ENCODE measurements around the gene TAS1R2. TPM values are rescaled to one million over a fixed set of nuclear protein-coding genes. Genes with fewer than 3 reads are reported as not detected.

TAS1R2 gene
- total and polyA plus RNA-seq, 2 of the 13 experiments (the other 11 are each of a cell fraction or from before 2014, with no cell fraction given) = not detected

- ChIA-PET CTCF (ENCODE audit: low intra/inter-chr PET ratio, low total read pairs) (no interaction called here), POLR2A (no interaction called here)
- Histone ChIP-seq H3K27ac (ENCODE audit: extremely low read length, insufficient read depth, low read length) (no peak overlapping the region), H4K20me1 (ENCODE audit: insufficient read depth, low read length) (no peaks in the 10 kb centered on the region), H3K4me1 (ENCODE audit: insufficient read depth, low read length) (no peaks in the 10 kb centered on the region), H3K27me3 (ENCODE audit: control insufficient read depth in 1 of 2, insufficient read depth in 2 of 2, low read length in 2 of 2) (peaks cover 5 to 35% of the 10 kb centered on the region in 2 experiments; a peak in 3 of 5 replicates), H2AFZ (ENCODE audit: low read length) (no peak overlapping the region), H3K36me3 (replicated peaks in 1 of 2; ENCODE audit: control insufficient read depth in 1 of 2, insufficient read depth in 2 of 2, low read length in 2 of 2) (no peaks in the 10 kb centered on the region), H3K4me2 (ENCODE audit: low read depth, low read length) (no peak overlapping the region), H3K9me3 (ENCODE audit: low read length) (no peaks in the 10 kb centered on the region), H3K79me2 (ENCODE audit: insufficient read depth, low read length) (no peaks in the 10 kb centered on the region), H3K4me3 (replicated peaks in 1 of 3; ENCODE audit: insufficient read depth in 1 of 3, low read depth in 2 of 3, low read length in 3 of 3) (no peak overlapping the region), H3K9ac (ENCODE audit: insufficient read depth, low read depth, low read length) (no peak overlapping the region)
- DNase-seq (ENCODE audit: low spot score) (no peak), ATAC-seq (no peak), FAIRE-seq (no peak)
- TF ChIP-seq ZNF564 (CRISPR knock-in tag; IDR thresholded peaks at IDR 0.05) = no peak
- TF ChIP-seq PREB (CRISPR knock-in tag; IDR thresholded peaks at IDR 0.05) = no peak
- no peak for TF ChIP-seq ZNF605 (CRISPR knock-in tag; IDR thresholded peaks at IDR 0.05)
- TF ChIP-seq ZNF879 (CRISPR knock-in tag; IDR thresholded peaks at IDR 0.05) = no peak
- no peak for TF ChIP-seq FLYWCH1 (CRISPR knock-in tag; IDR thresholded peaks at IDR 0.05)
- TF ChIP-seq ZNF562 (CRISPR knock-in tag; IDR thresholded peaks at IDR 0.05; ENCODE audit: borderline replicate concordance) = no peak
- intact Hi-C loops (cut with micrococcal nuclease; ENCODE audit: unreplicated experiment) (no loop called here), in situ Hi-C loops (cut with HindIII; ENCODE audit: extremely low pct_ligation_motif_present, low pct_unique_long_range_greater_than_20kb) (no loop called here)
- BruUV-seq (replicated peaks) = no TSS peak
- WGBS (ENCODE audit: low lambda C conversion rate) = 9% methylated on average over 10 of the region's 13 CpGs
Measured at GRCh38 chr1:18803151-18803791, 56.2 kb downstream of the TAS1R2 start.

- no peak for ATAC-seq
- Histone ChIP-seq H3K27me3 (ENCODE audit: control insufficient read depth in 1 of 2, insufficient read depth in 2 of 2, low read length in 2 of 2) (peaks cover 4 to 33% of the 10 kb centered on the region in 2 experiments; a peak in 3 of 5 replicates), H4K20me1 (ENCODE audit: insufficient read depth, low read length) (no peaks in the 10 kb centered on the region), H3K27ac (ENCODE audit: extremely low read length, insufficient read depth, low read length) (no peak overlapping the region), H3K36me3 (replicated peaks in 1 of 2; ENCODE audit: control insufficient read depth in 1 of 2, insufficient read depth in 2 of 2, low read length in 2 of 2) (no peaks in the 10 kb centered on the region), H3K79me2 (ENCODE audit: insufficient read depth, low read length) (no peaks in the 10 kb centered on the region), H3K9ac (ENCODE audit: insufficient read depth, low read depth, low read length) (no peak overlapping the region), H3K4me3 (replicated peaks in 1 of 3; ENCODE audit: insufficient read depth in 1 of 3, low read depth in 2 of 3, low read length in 3 of 3) (no peak overlapping the region), H3K9me3 (ENCODE audit: low read length) (no peaks in the 10 kb centered on the region), H2AFZ (ENCODE audit: low read length) (no peak overlapping the region), H3K4me1 (ENCODE audit: insufficient read depth, low read length) (no peaks in the 10 kb centered on the region), H3K4me2 (ENCODE audit: low read depth, low read length) (no peak overlapping the region)
- 0% methylated on average over 3 of the region's 3 CpGs for WGBS (ENCODE audit: low lambda C conversion rate)
- intact Hi-C loops (cut with micrococcal nuclease; ENCODE audit: unreplicated experiment) = no loop called here
- no peak for FAIRE-seq
- in situ Hi-C loops (cut with HindIII; ENCODE audit: extremely low pct_ligation_motif_present, low pct_unique_long_range_greater_than_20kb) = no loop called here
- no TSS peak for BruUV-seq (replicated peaks)
- CTCF ChIA-PET (ENCODE audit: low intra/inter-chr PET ratio, low total read pairs) = no interaction called here
- POLR2A ChIA-PET = no interaction called here
- DNase-seq (ENCODE audit: low spot score) = no peak
- no peak for TF ChIP-seq ZNF441 (CRISPR knock-in tag; IDR thresholded peaks at IDR 0.05; ENCODE audit: borderline replicate concordance)
- no peak for TF ChIP-seq ZNF687 (CRISPR knock-in tag; IDR thresholded peaks at IDR 0.05)
Measured at GRCh38 chr1:18802231-18802630, 57.2 kb downstream of the TAS1R2 start.

Measured in HepG2 (cell line).